ENCODE measurements around the gene ARSB.

DNA sequence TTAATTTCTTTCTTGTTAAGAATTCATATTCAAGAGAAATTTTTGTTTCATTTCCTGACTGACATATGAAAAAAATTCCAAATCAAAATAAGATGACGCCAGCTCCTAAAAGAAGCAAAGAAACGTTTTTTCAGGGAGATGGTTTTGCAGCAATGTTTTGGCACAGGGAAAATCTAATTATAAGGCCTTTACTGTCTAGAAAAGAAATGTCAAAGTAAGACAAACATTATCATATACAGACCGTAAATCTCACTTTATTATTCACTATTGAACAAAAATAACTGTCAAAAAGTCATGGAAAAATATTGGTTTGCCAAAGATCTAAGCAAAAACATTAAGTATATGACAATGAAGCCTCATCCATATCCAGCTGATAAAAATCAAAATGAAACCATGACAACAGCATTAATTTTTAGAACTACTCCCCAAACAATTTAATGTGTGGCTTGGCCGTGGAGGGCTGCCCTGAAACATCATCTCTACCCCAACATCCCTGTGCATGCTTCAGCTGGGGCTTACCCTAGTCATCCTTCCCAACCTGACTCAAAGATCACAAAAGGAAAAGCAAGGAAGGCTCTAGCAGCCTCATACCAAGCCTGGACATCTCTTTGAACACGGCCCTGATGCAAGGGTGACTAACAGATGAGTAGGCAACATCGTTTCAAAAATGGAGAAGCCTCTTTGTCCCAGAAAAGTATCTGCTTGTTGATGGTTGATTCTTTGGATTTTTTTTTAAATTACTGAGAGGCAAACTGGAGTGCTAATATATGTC, 95.6 kb downstream of the ARSB start:
- TF ChIP-seq, protein P1, sequence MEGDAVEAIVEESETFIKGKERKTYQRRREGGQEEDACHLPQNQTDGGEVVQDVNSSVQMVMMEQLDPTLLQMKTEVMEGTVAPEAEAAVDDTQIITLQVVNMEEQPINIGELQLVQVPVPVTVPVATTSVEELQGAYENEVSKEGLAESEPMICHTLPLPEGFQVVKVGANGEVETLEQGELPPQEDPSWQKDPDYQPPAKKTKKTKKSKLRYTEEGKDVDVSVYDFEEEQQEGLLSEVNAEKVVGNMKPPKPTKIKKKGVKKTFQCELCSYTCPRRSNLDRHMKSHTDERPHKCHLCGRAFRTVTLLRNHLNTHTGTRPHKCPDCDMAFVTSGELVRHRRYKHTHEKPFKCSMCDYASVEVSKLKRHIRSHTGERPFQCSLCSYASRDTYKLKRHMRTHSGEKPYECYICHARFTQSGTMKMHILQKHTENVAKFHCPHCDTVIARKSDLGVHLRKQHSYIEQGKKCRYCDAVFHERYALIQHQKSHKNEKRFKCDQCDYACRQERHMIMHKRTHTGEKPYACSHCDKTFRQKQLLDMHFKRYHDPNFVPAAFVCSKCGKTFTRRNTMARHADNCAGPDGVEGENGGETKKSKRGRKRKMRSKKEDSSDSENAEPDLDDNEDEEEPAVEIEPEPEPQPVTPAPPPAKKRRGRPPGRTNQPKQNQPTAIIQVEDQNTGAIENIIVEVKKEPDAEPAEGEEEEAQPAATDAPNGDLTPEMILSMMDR (IDR thresholded peaks at IDR 0.05): no peak
- no peak for TF ChIP-seq ZFX (IDR thresholded peaks at IDR 0.05; ENCODE audit: borderline replicate concordance)

All from 22Rv1 (cell line).